HCT116 (cell line): ENCODE measurements around the gene IRF2BP2. TPM values are rescaled to one million over a fixed set of nuclear protein-coding genes. Genes with fewer than 3 reads are reported as not detected.

Experiments used
- ATAC-seq: fragments of 200-7000 bp; cut with Tn5 transposase; 2 replicates; pipeline ENCODE4 v1.9.1; 2020; ENCODE audit warnings: mild to moderate bottlenecking, moderate library complexity
- BruUV-seq: library from RNA; stranded (reverse); fragments of 400-500 nt; replicated peaks from 2 replicates; lab custom pipeline; 2021; lab: Mats Ljungman, UMichigan
- CTCF ChIA-PET: fragments of 300-600 bp; sonication (Branson Sonifier 250); formaldehyde crosslinking; loops from one replicate; lab custom pipeline; 2021; ENCODE audit warnings: antibody characterized with exemption; lab: Charles Lee
- POLR2A ChIA-PET: fragments of 300-600, 350-600 bp; sonication (Branson Sonifier 250); formaldehyde crosslinking; loops from one replicate; lab custom pipeline; 2021; ENCODE audit warnings: antibody characterized with exemption; lab: Charles Lee
- RAD21 ChIA-PET, 2 experiments: fragments of 300-600 bp; sonication (Branson Sonifier 250); formaldehyde crosslinking; loops; one replicate each; lab custom pipeline; 2023; ENCODE audit warnings: low total read pairs in 2 of 2; ENCODE audit not compliant: uncharacterized antibody in 2 of 2, unreplicated experiment in 2 of 2, low non-redundant PET in 1 of 2; lab: Charles Lee
- DNase-seq: peaks from one replicate; pipeline ENCODE4 v3.0.0-alpha.2; 2010; ENCODE audit warnings: low read depth, low spot score
- H2AFZ ChIP-seq: fragments of 200-600 bp; shearing (Covaris generic), sonication (generic); 2 replicates; pipeline ENCODE4 v1.6.1; 2017; ENCODE audit warnings: low read depth, mixed run types, mixed read lengths, antibody characterized with exemption, low read length; ENCODE audit not compliant: poor library complexity, severe bottlenecking
- H3K27ac ChIP-seq: 2 replicates; pipeline ENCODE4 v1.5.1; 2012; ENCODE audit warnings: low read depth, low read length
- H3K27me3 ChIP-seq: fragments of 200-600 bp; sonication (generic); 2 replicates; pipeline ENCODE4 v1.6.1; 2016; ENCODE audit warnings: mixed run types, low read length, mixed read lengths; ENCODE audit not compliant: insufficient read depth
- H3K36me3 ChIP-seq, 2 experiments: fragments of 200-500 bp in 1 of 2; fragments of 200-600 bp in 1 of 2; sonication (Bioruptor generic) in 1 of 2; sonication (generic) in 1 of 2; 2 replicates each; pipeline versions ENCODE4 v1.5.1 to v1.6.1; 2014 to 2016; ENCODE audit warnings: low read length in 2 of 2, inconsistent platforms in 1 of 2, mixed read lengths in 1 of 2, mixed run types in 1 of 2; ENCODE audit not compliant: insufficient read depth in 2 of 2, control insufficient read depth in 1 of 2
- H3K4me1 ChIP-seq, 2 experiments: fragments of 200-600 bp in 1 of 2; sonication (generic) in 1 of 2; 2 replicates each; pipeline versions ENCODE4 v1.5.1 to v1.6.1; 2012 to 2017; ENCODE audit warnings: low read length in 2 of 2, inconsistent platforms in 1 of 2, mild to moderate bottlenecking in 1 of 2, mixed read lengths in 1 of 2, mixed run types in 1 of 2, moderate library complexity in 1 of 2; ENCODE audit not compliant: insufficient read depth in 2 of 2, control insufficient read depth in 1 of 2
- H3K4me2 ChIP-seq: fragments of 200-600 bp; sonication (generic); 2 replicates; pipeline ENCODE4 v1.6.1; 2017; ENCODE audit warnings: mixed run types, low read length, mixed read lengths
- H3K4me3 ChIP-seq, 2 experiments: fragments of 200-600 bp in 1 of 2; sonication (generic) in 1 of 2; replicated peaks in 1 of 2; 2 replicates each; pipeline ENCODE4 v1.5.1; 2011 to 2016; ENCODE audit warnings: low read length in 2 of 2, control low read depth in 1 of 2, low read depth in 1 of 2, mild to moderate bottlenecking in 1 of 2, mixed read lengths in 1 of 2, mixed run types in 1 of 2
- H3K79me2 ChIP-seq: fragments of 200-600 bp; sonication (generic); 2 replicates; pipeline ENCODE4 v1.6.1; 2017; ENCODE audit warnings: mild to moderate bottlenecking, mixed run types, low read length, moderate library complexity, mixed read lengths; ENCODE audit not compliant: insufficient read depth
- H3K9ac ChIP-seq: fragments of 200-600 bp; sonication (generic); 2 replicates; pipeline ENCODE4 v1.6.1; 2016; ENCODE audit warnings: low read length, mixed read lengths
- H3K9me2 ChIP-seq: fragments of 200-600 bp; sonication (generic), shearing (Covaris generic); 2 replicates; pipeline ENCODE4 v1.6.1; 2017; ENCODE audit warnings: mixed run types, mild to moderate bottlenecking, moderate library complexity; ENCODE audit not compliant: insufficient read depth
- H3K9me3 ChIP-seq, 2 experiments: fragments of 200-500 bp in 1 of 2; fragments of 200-600 bp in 1 of 2; sonication (Bioruptor generic) in 1 of 2; sonication (generic) in 1 of 2; 2 replicates each; pipeline ENCODE4 v1.6.1; 2014 to 2017; ENCODE audit warnings: low read length in 2 of 2, mixed read lengths in 2 of 2, inconsistent platforms in 1 of 2, low read depth in 1 of 2, mild to moderate bottlenecking in 1 of 2, mixed run types in 1 of 2, moderate library complexity in 1 of 2; ENCODE audit not compliant: control insufficient read depth in 1 of 2, insufficient read depth in 1 of 2
- H4K20me1 ChIP-seq: fragments of 200-600 bp; sonication (generic), shearing (Covaris generic); 2 replicates; pipeline ENCODE4 v1.6.1; 2017; ENCODE audit warnings: mixed run types, mild to moderate bottlenecking, moderate library complexity; ENCODE audit not compliant: insufficient read depth
- EGR1 ChIP-seq: IDR thresholded peaks from 2 replicates; pipeline ENCODE4 v1.6.1; 2012; ENCODE audit warnings: low read depth
- EZH2phosphoT487 ChIP-seq: fragments of 200-600 bp; IDR thresholded peaks from 2 replicates; pipeline ENCODE4 v1.6.1; 2018; ENCODE audit warnings: antibody characterized with exemption, borderline replicate concordance
- FOSL1 ChIP-seq: IDR thresholded peaks from 2 replicates; pipeline ENCODE4 v1.6.1; 2012; ENCODE audit warnings: low read depth
- POLR2A ChIP-seq: IDR thresholded peaks from 2 replicates; pipeline ENCODE4 v1.7.0; 2011; ENCODE audit warnings: borderline replicate concordance; ENCODE audit not compliant: insufficient read depth, insufficient read length; ENCODE audit errors: extremely low read depth
- POLR2AphosphoS5 ChIP-seq: IDR thresholded peaks from 2 replicates; pipeline ENCODE4 v1.6.1; 2011; ENCODE audit warnings: mild to moderate bottlenecking, low read depth, low read length, moderate library complexity
- RAD21 ChIP-seq: IDR thresholded peaks from 2 replicates; pipeline ENCODE4 v1.6.1; 2012; ENCODE audit warnings: low read depth, mild to moderate bottlenecking
- SIN3A ChIP-seq: IDR thresholded peaks from 2 replicates; pipeline ENCODE4 v1.6.1; 2012; ENCODE audit warnings: low read depth
- intact Hi-C: fragments of 100-400 bp; cut with micrococcal nuclease; formaldehyde crosslinking; loops from 2 replicates; pipeline ENCODE4 v1.10.0; 2022
- total RNA-seq: library from RNA; stranded (reverse); gene quantifications from one replicate; pipeline ENCODE4 v1.2.1, GENCODE V29; 2021; ENCODE audit not compliant: unreplicated experiment
- TF ChIP-seq, protein P1 (sequence below): IDR thresholded peaks from 2 replicates; pipeline ENCODE4 v1.6.1; 2012
- TF ChIP-seq, protein P2 (sequence below), 3 experiments: fragments of 200-600 bp in 1 of 3; sonication (generic) in 1 of 3; IDR thresholded peaks in 2 of 3; conservative IDR thresholded peaks in 1 of 3; 2 replicates each; pipeline ENCODE4 v1.5.1; 2012 to 2017; ENCODE audit warnings: low read depth in 2 of 3, low read length in 2 of 3, antibody characterized with exemption in 1 of 3, borderline replicate concordance in 1 of 3, control low read depth in 1 of 3, mild to moderate bottlenecking in 1 of 3, mixed read lengths in 1 of 3, mixed run types in 1 of 3, moderate library complexity in 1 of 3; ENCODE audit not compliant: insufficient read depth in 1 of 3

Gene IRF2BP2
- total RNA-seq, 1 experiment from 2014 or later = 61.3 TPM

- Histone ChIP-seq H2AFZ (no peak overlapping the region), H3K36me3 (no peaks in the 10 kb centered on the region), H3K9me3 (no peaks in the 10 kb centered on the region), H3K4me2 (no peak overlapping the region), H4K20me1 (0 out of 2 replicates have a peak, but pooled peaks cover 3% of the 10 kb centered on the region), H3K79me2 (no peaks in the 10 kb centered on the region), H3K27me3 (no peaks in the 10 kb centered on the region), H3K9me2 (no peaks in the 10 kb centered on the region), H3K4me1 (no peaks in the 10 kb centered on the region), H3K9ac (no peak overlapping the region), H3K27ac (no peak overlapping the region), H3K4me3 (no peak overlapping the region)
- TF ChIP-seq, protein P1, sequence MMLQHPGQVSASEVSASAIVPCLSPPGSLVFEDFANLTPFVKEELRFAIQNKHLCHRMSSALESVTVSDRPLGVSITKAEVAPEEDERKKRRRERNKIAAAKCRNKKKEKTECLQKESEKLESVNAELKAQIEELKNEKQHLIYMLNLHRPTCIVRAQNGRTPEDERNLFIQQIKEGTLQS = no peak
- TF ChIP-seq POLR2AphosphoS5 (no peak), POLR2A (no peak), SIN3A (no peak), EGR1 (no peak), EZH2phosphoT487 (no peak)
- no TSS peak for BruUV-seq
- intact Hi-C loops = no loop called here
- no peak for ATAC-seq
- CTCF ChIA-PET = no interaction called here
- POLR2A ChIA-PET = no interaction called here
- no peak for DNase-seq
- RAD21 ChIA-PET = no interaction called here
Observed at GRCh38 chr1:234593109-234593508, 16.9 kb downstream of the IRF2BP2 start.

DNA sequence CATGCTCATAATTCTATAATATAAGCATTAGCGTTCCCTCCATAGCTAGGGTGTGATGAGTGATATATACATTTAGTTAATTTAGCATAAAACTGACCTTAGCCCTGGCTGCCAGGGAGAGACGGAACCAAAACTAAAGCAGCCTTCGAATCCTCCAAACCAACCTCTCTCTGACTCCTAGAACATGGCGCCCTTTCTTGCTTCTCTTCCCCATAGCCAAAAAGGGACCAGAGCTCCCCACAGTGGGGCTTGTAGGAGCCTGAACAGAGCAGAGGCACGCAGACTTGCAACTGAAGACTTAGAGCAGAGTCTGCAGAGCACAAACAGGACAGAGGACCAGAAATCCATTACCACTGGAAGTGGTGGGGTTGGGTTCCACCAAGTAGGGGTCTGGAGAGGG, 17.7 kb downstream of the IRF2BP2 start:
- intact Hi-C loops = no loop called here
- Histone ChIP-seq H3K27me3 (no peaks in the 10 kb centered on the region), H3K9me3 (no peaks in the 10 kb centered on the region), H3K79me2 (no peaks in the 10 kb centered on the region), H3K27ac (no peak overlapping the region), H3K4me3 (no peak overlapping the region), H3K4me1 (no peaks in the 10 kb centered on the region), H4K20me1 (0 out of 2 replicates have a peak, but pooled peaks cover 3% of the 10 kb centered on the region), H3K36me3 (no peaks in the 10 kb centered on the region), H3K4me2 (no peak overlapping the region), H2AFZ (no peak overlapping the region), H3K9me2 (no peaks in the 10 kb centered on the region), H3K9ac (no peak overlapping the region)
- ATAC-seq = no peak
- TF ChIP-seq, protein P2, sequence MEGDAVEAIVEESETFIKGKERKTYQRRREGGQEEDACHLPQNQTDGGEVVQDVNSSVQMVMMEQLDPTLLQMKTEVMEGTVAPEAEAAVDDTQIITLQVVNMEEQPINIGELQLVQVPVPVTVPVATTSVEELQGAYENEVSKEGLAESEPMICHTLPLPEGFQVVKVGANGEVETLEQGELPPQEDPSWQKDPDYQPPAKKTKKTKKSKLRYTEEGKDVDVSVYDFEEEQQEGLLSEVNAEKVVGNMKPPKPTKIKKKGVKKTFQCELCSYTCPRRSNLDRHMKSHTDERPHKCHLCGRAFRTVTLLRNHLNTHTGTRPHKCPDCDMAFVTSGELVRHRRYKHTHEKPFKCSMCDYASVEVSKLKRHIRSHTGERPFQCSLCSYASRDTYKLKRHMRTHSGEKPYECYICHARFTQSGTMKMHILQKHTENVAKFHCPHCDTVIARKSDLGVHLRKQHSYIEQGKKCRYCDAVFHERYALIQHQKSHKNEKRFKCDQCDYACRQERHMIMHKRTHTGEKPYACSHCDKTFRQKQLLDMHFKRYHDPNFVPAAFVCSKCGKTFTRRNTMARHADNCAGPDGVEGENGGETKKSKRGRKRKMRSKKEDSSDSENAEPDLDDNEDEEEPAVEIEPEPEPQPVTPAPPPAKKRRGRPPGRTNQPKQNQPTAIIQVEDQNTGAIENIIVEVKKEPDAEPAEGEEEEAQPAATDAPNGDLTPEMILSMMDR (IDR thresholded peaks at IDR 0.05 in 2 of 3, conservative IDR thresholded peaks at IDR 0.05 in 1 of 3; ENCODE audit: borderline replicate concordance in 1 of 3, insufficient read depth in 1 of 3, low read depth in 2 of 3, low read length in 2 of 3) = 0 out of 6 replicates have a peak, but pooled peaks of 1 of the 3 experiments have one; percentile 12
- TF ChIP-seq RAD21 (peak; percentile 43), FOSL1 (no peak)
- BruUV-seq = no TSS peak
- POLR2A ChIA-PET = no interaction called here
- no peak for DNase-seq
- CTCF ChIA-PET = no interaction called here
- RAD21 ChIA-PET = no interaction called here
